DMS114 treated with DMSO at 0.1 percent for 48 hours (cell line): ENCODE results near the gene TSPAN11.
"Not testable (repeated sequence)": the region's sequence is repeated elsewhere in the genome, so short reads cannot be mapped to it uniquely, and the experiment has no call there.

ENCODE experiments used
- DNase-seq: peaks from one replicate; lab custom pipeline; 2025; ENCODE audit not compliant: unreplicated experiment; lab: John Stamatoyannopoulos, UW

Gene TSPAN11

DNA sequence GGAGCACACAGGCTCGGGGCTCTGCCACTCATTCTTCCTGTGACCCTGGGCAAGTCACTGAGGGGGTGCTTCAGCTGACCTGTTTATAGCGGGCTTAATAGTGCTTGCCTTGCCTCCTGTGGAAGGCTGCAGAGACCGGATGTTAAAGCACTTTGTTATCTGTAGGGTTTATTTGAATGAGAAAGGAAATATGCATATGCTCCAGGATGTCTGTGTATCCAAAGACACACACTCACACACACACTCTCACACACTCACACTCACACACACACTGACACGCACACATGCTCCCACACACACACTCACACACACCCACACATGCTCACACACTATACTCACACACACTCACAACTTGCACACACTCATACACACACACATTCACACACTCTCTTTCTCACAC, 91.0 kb downstream of the TSPAN11 start:
- DNase-seq = no peak

- no peak for DNase-seq
Observed at GRCh38 chr12:31018106-31018789, 91.7 kb downstream of the TSPAN11 start.

GRCh38 chr12:31018790-31019505, 92.4 kb downstream of the TSPAN11 start:
- DNase-seq = no peak

DNA sequence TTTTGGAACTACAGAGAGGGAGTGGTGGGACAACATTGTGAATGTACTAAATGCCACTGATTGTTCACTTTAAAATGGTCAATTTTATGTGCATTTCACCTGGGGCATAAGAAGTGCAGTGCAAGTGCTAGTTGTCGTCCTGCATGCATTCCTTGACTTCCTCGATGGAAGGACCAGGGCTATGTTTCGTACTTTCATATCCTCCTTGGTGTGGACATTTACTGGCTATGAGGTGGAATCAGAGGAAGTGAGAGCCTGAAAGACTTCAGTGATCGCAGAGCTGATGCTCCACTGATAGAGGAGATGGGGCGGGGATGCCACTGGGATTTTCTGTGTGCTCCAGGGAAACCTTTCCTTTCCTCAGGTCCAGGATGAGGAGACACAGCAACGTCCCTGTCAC, 93.0 kb downstream of the TSPAN11 start:
- no peak for DNase-seq

GRCh38 chr12:31019976-31020375, 93.4 kb downstream of the TSPAN11 start:
- DNase-seq = no peak

DNA sequence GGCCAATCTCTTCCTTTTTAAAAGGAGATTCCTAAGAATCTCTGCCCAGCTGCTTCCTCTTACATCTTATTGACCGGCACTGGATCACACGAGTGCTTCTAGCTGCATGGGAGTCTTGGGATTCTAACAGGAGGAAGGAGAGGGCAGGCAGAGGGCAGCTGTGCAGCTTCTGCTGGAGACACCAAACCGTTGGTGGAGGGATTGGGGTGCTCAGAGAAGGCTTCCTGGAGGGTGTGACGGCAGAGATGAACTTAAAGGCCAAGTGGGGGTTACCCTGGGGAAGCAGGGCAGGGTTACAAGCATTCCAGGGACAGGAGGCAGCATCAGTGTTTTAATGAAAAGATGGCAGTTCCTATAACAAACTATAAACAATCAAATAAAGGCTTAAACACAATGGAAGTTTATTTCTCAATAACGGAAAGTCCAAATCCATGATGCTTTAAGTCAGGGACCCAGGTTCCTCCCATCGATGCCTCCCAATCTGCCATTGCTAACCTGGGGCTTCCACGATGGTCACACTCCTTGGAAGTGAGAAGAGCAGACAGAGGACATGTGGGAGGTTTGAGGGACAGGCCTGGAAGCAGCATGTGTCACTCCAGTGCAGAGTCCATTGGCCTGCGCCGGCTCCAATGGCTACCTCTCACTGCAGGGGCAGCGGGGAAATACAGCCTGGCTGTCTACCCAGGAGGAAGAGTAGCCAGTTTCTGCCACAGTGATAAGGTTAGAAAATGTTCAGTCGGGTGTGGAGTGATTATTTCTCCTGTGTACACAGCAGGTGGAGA, 94.0 kb downstream of the TSPAN11 start:
- no peak for DNase-seq

DNA sequence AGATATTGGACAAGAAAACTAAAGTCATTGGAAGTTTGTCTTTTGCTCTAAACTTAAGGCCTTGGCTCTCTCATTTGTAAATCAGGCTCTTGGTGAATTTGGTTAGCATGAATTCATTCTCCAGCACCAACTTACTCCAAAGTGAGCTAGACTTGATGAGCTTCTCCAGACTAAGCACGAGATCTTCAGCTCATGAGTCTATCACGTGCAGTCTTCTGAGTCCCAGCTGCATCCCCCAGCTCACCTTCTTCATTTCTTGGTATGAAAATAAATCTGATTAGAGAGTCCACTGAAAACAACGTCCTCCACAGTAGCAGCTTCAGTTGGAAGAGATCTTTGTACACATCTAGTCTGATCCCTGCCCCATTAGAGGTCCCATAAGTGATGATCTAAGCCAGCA, 94.6 kb downstream of the TSPAN11 start:
- no peak for DNase-seq

DNA sequence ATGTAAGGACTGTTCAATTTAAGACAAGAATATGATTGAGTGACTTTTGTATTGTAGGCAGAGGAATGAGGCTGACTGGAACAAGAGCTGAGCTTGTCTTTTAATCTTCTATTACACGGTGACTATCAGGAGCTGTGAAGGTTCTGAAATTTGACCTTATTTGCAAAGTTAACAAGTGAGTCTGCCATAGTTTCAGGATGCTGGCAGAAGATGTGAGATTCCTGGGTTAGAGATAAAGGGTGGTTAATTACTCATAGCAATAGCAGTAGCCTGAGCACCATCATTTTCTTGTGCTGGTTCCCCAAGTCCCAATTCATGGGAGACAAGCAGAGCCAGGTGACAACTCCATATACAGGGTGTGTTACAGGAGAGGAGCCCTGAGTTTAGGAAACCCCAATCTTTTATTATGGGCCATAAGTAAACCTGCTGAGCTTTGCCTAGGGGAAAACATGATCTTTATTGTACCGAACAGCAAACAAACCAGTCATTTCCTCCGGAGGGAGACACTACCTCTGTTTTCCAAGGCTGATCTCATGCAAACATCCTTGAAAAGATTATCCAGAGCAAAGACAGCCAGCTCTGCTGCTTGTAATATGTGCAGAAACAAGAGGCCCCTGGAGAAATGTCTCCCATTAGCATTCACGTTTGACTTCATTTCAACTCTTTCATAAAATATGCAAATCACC, 95.4 kb downstream of the TSPAN11 start:
- DNase-seq = no peak

- no peak for DNase-seq
Observed at GRCh38 chr12:31023271-31023724, 96.8 kb downstream of the TSPAN11 start.

DNA sequence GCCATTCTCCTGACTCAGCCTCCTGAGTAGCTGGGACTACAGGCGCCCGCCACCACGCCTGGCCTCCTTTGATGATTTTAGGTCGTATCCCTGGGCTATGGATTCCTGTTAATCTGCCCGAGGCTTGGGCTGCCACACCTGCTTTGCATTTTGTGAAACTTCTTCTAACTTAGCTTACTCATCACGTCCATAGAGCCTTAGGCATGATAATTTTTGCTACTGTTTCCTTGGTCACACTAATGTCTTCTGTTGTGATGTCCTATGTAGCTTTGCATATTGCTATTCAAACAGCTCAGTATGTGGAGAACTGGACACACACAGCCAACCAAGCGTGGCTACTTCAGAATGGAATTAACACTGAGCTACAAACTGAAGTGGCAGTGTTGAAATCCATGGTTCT, 99.7 kb downstream of the TSPAN11 start:
- DNase-seq = no peak

- not testable (repeated sequence) for DNase-seq
Observed at GRCh38 chr12:31027006-31027405, 100.5 kb downstream of the TSPAN11 start.

- no peak for DNase-seq
Observed at GRCh38 chr12:31029468-31029867, 102.9 kb downstream of the TSPAN11 start.

GRCh38 chr12:31029916-31030562, 103.5 kb downstream of the TSPAN11 start:
- DNase-seq = no peak

GRCh38 chr12:31031951-31032335, 105.4 kb downstream of the TSPAN11 start:
- no peak for DNase-seq

GRCh38 chr12:31033146-31033545, 106.6 kb downstream of the TSPAN11 start:
- DNase-seq = no peak

DNA sequence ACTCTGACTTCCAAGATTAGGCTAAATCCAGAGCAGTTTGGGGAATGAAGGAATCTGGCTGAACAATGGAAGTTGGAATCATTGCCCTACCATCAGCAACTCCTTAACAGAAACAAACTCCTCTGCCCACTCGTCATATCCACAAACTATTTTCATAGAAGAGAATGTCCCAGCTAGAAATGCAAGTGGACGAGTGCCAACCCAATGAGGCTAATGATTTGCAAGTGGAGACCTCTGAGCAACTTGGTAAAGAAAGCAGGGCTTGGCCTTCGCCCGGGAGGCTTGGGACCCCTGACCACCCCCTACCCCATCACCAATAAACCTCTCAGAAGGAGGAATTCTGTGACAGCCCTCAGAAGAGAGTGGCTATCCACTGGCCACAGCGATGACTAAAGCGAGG, 107.1 kb downstream of the TSPAN11 start:
- DNase-seq = no peak

GRCh38 chr12:31034372-31034771, 107.8 kb downstream of the TSPAN11 start:
- no peak for DNase-seq

GRCh38 chr12:31035226-31035625, 108.7 kb downstream of the TSPAN11 start:
- no peak for DNase-seq

DNA sequence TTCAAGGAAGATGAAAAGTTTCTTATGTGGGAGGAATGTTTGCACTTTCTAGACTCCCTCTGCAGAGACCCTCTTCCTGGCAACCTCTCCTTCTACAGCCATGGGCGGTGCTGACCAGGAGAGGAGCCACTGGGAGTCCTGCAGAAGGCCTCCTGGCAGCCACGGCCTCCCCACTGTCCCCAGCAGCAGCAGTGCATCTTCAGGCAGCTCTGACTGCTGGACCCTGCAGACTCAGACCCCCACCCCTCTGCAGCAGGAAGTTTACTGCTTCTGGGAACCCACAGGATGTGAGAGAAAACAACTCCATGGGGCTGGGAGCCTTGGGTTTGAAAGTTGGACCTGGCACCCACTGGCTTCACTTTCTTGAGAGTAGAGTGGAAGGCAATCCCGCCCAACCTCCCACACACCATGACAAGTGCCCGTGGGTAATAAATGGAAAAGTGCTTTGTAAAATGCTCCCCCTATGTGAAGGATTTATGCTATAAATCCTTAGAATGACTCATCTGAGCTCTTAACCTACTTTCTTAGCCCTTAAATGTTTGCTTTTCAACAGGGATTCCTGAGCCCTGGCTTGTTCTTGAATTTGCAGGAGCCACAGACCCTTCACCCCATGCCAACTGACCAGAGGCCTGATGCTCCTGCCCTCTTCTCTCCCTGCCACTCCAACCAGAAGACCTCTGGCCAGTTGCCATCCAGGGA, 109.6 kb downstream of the TSPAN11 start:
- DNase-seq = no peak

- no peak for DNase-seq
Observed at GRCh38 chr12:31037028-31037427, 110.5 kb downstream of the TSPAN11 start.
